Stomach (tissue), 9 donors: ENCODE data around the gene KCNK15. TPM values are rescaled to one million over a fixed set of nuclear protein-coding genes. Genes with fewer than 3 reads are reported as not detected.

Experiments used
- DNase-seq, 2 donors: peaks; one replicate each; pipeline versions ENCODE4 v3.0.0 to v3.0.0-alpha.2; 2013 to 2019
- H3K27ac ChIP-seq, 5 donors: fragments of 200-600 bp in 4 of 5; sonication (generic) in 4 of 5; one replicate each; pipeline ENCODE4 v1.5.1; 2013 to 2019; ENCODE audit warnings: mild to moderate bottlenecking in 1 of 5, moderate library complexity in 1 of 5
- H3K27me3 ChIP-seq, 3 donors: fragments of 200-600 bp; sonication (generic); one replicate each; pipeline ENCODE4 v1.5.1; 2017 to 2019; ENCODE audit warnings: mixed run types in 1 of 3
- H3K36me3 ChIP-seq, 4 donors: fragments of 200-600 bp; sonication (generic); 1 replicate in 3 of 4; 2 replicates in 1 of 4; pipeline ENCODE4 v1.5.1; 2016 to 2019
- H3K4me1 ChIP-seq, 4 donors: fragments of 200-600 bp; sonication (generic); one replicate each; pipeline ENCODE4 v1.5.1; 2016 to 2019
- H3K4me3 ChIP-seq, 4 donors: fragments of 200-600 bp; sonication (generic) in 3 of 4; one replicate each; pipeline ENCODE4 v1.5.1; 2016 to 2019; ENCODE audit warnings: mild to moderate bottlenecking in 1 of 4
- H3K9me3 ChIP-seq, 4 donors: fragments of 200-600 bp; sonication (generic); one replicate each; pipeline ENCODE4 v1.5.1; 2016 to 2019
- EP300 ChIP-seq: sonication (generic); formaldehyde crosslinking; IDR thresholded peaks from one replicate; pipeline ENCODE4 v1.6.1; 2017; ENCODE audit warnings: antibody characterized with exemption
- POLR2A ChIP-seq, 4 donors: fragments of 450-650 bp; IDR thresholded peaks; one replicate each; pipeline ENCODE4 v1.6.1; 2016; ENCODE audit warnings: antibody characterized with exemption in 4 of 4, control low read depth in 2 of 4, mild to moderate bottlenecking in 1 of 4, moderate library complexity in 1 of 4
- POLR2AphosphoS5 ChIP-seq, 3 donors: sonication (generic); formaldehyde crosslinking; IDR thresholded peaks; one replicate each; pipeline ENCODE4 v1.6.1; 2016; ENCODE audit warnings: antibody characterized with exemption in 3 of 3
- WGBS, 5 donors: extraction: QIAGEN DNeasy Blood & Tissue Kit in 3 of 5; methylation state at CpG; one replicate each; pipeline versions ENCODE4 v1.1.5 to v1.1.7; 2013 to 2018; 5-methylcytosine and 5-hydroxymethylcytosine counted together
- intact Hi-C: fragments of 100-400 bp; cut with DNase I; formaldehyde crosslinking; loops from one replicate; pipeline ENCODE4 v1.15.1; 2023; ENCODE audit warnings: low total_unique reads
- polyA plus RNA-seq, 3 donors: library from polyadenylated mRNA; stranded (reverse); fragments of 200-250 nt; gene quantifications; one replicate each; pipeline ENCODE4 v1.2.3, GENCODE V29; 2013
- total RNA-seq, 5 donors: library from RNA; depleted of rRNA; stranded (reverse); fragments of >200 nt; gene quantifications; one replicate each; pipeline versions ENCODE4 v1.1.0 to v1.2.3, GENCODE V29; 2014 to 2016
- TF ChIP-seq, protein P1 (sequence below), 7 experiments: fragments of 450-650 bp in 4 of 7; fragments of 200-600 bp in 3 of 7; sonication (generic) in 3 of 7; IDR thresholded peaks; one replicate each; pipeline ENCODE4 v1.5.1; 2016 to 2019; ENCODE audit warnings: antibody characterized with exemption in 7 of 7, control low read depth in 2 of 7, mild to moderate bottlenecking in 1 of 7
- donor health status: healthy with polysubstance abuse.
- donor health status: Bipolar disorder and iron deficiency.
- donor health status: healthy.

Gene KCNK15
- total and polyA plus RNA-seq, 8 donors: 0.46 to 7.7 (median 2.0) TPM; not detected in 2

- Histone ChIP-seq H3K4me1 (peaks cover 21 to 34% (median 31%) of the 10 kb centered on the region in 4 donors), H3K9me3 (no peaks in the 10 kb centered on the region), H3K4me3 (peak within 1 kb of the TSS in 1 of 4 donors; percentile 5), H3K27ac (peak within 1 kb of the TSS; percentile 40 to 77 (median 71)), H3K27me3 (no peaks in the 10 kb centered on the region), H3K36me3 (no peaks in the 10 kb centered on the region)
- DNase-seq: peak; percentile 91 to 93
- intact Hi-C loops: no loop called here
- TF ChIP-seq POLR2A (IDR thresholded peaks at IDR 0.05) (no peak), POLR2AphosphoS5 (IDR thresholded peaks at IDR 0.05) (peak in 1 of 3 donors; percentile 59)
- 19 to 30% (median 23%) methylated on average over 15 to 28 of the region's 28 CpGs for WGBS, 5 donors
Measured at GRCh38 chr20:44714701-44715498, 30.8 kb upstream of the KCNK15 start, which contains the start of gene CCN5. CCN5 (plus strand) TSS chr20:44715369; CDS start chr20:44715391, 22 bp downstream.

DNA sequence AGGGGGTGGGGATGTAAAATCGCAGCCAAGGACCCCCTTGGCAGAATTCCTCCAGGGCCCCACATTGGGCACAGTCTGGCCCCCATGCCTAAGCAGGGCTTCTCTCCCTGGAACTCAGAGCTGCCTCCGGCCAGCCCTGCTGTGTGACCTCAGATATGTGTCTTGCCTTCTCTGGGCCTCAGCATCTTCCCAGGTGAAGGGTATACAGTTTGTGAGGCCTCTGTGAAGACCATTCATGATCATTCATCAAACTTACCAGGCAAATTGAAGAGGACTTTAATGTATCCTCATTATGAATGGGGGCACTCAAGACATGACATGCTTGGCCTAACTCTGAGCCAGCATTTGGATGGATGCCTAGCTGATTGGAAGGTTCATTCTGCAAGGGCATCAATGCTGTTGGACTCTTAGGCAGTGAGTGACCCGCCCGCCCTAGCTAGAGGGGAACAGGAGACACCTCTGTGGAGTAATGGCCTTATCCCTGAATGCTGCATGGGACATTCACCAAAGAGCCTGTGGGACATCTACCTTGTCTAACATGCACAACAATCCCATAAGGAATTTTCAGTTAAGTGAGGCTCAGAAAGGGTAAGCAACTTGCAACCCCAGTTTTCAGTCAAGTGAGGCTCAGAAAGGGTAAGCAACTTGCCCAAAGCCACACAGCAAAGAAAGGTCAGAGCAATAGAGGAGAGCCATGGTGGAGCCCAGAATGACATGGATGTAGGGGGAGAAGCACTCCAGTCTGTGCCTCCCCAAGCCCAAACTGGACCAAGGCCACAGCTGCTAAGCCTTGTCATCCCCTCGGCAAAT, 30.0 kb upstream of the KCNK15 start:
- no peak for DNase-seq
- H3K36me3 ChIP-seq: no peaks in the 10 kb centered on the region
- TF ChIP-seq, protein P1, sequence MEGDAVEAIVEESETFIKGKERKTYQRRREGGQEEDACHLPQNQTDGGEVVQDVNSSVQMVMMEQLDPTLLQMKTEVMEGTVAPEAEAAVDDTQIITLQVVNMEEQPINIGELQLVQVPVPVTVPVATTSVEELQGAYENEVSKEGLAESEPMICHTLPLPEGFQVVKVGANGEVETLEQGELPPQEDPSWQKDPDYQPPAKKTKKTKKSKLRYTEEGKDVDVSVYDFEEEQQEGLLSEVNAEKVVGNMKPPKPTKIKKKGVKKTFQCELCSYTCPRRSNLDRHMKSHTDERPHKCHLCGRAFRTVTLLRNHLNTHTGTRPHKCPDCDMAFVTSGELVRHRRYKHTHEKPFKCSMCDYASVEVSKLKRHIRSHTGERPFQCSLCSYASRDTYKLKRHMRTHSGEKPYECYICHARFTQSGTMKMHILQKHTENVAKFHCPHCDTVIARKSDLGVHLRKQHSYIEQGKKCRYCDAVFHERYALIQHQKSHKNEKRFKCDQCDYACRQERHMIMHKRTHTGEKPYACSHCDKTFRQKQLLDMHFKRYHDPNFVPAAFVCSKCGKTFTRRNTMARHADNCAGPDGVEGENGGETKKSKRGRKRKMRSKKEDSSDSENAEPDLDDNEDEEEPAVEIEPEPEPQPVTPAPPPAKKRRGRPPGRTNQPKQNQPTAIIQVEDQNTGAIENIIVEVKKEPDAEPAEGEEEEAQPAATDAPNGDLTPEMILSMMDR (IDR thresholded peaks at IDR 0.05): no peak
- TF ChIP-seq EP300 (no peak), POLR2A (IDR thresholded peaks at IDR 0.05) (no peak)
- no peak overlapping the region for H3K4me3 ChIP-seq
- WGBS, 5 donors: 63 to 80% (median 76%) methylated on average over 5 of the region's 5 CpGs
- H3K4me1 ChIP-seq: peaks cover 21 to 39% (median 34%) of the 10 kb centered on the region in 4 donors
- H3K27ac ChIP-seq: peak overlapping the region in 4 of 5 donors; percentile 40 to 77 (median 72)
- intact Hi-C loops: no loop called here
- H3K9me3 ChIP-seq: no peaks in the 10 kb centered on the region
- H3K27me3 ChIP-seq: no peaks in the 10 kb centered on the region

- no peak for TF ChIP-seq POLR2A (IDR thresholded peaks at IDR 0.05)
- no peak for TF ChIP-seq EP300
- TF ChIP-seq, protein P1 (IDR thresholded peaks at IDR 0.05): no peak
- no peak for TF ChIP-seq POLR2AphosphoS5 (IDR thresholded peaks at IDR 0.05)
- intact Hi-C loops: no loop called here
- Histone ChIP-seq H3K4me1 (peaks cover 21 to 46% (median 40%) of the 10 kb centered on the region in 4 donors), H3K27ac (peak overlapping the region in 1 of 5 donors; percentile 77), H3K27me3 (no peaks in the 10 kb centered on the region), H3K36me3 (no peaks in the 10 kb centered on the region), H3K4me3 (no peak overlapping the region), H3K9me3 (no peaks in the 10 kb centered on the region)
- 54 to 79% (median 65%) methylated on average over 13 of the region's 13 CpGs for WGBS, 5 donors
- DNase-seq: no peak
Measured at GRCh38 chr20:44716309-44717106, 29.2 kb upstream of the KCNK15 start.

DNA sequence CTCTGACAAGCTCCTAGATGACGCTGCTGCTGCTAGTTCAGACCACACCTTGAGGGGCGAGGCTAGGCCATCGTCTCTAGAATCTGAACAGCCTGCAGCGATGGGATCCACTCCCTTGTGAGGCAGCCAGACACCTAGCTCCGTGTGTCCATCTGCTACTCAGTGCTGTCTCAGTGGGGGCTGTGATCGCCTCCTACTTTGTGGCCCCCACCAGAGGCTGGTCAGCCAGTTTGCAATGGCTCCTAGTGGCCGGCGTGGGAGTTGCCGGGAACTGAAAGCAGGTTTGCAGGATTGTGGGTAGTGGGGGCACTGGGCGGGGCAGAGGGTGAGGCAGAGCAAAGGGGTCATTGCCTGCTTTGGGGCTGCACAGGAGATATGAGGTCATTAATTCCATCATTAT, 27.7 kb upstream of the KCNK15 start:
- Histone ChIP-seq H3K27ac (no peak overlapping the region), H3K9me3 (no peaks in the 10 kb centered on the region), H3K4me1 (peaks cover 21 to 49% (median 45%) of the 10 kb centered on the region in 4 donors), H3K4me3 (no peak overlapping the region), H3K36me3 (no peaks in the 10 kb centered on the region), H3K27me3 (no peaks in the 10 kb centered on the region)
- no peak for DNase-seq
- intact Hi-C loops: no loop called here
- TF ChIP-seq, protein P1 (IDR thresholded peaks at IDR 0.05): peak in 2 of 7 experiments; percentile 14 to 25
- no peak for TF ChIP-seq POLR2A (IDR thresholded peaks at IDR 0.05)
- 65 to 76% (median 73%) methylated on average over 10 of the region's 10 CpGs for WGBS, 5 donors
